GM21619 (cell line): ENCODE measurements around the gene MCM3AP.

Experiments used
- ATAC-seq: cut with Tn5 transposase; IDR thresholded peaks from one replicate; pipeline ENCODE4 v1.9.1; 2021; ENCODE audit not compliant: unreplicated experiment

Gene MCM3AP

GRCh38 chr21:46220275-46220810 lies 65.1 kb downstream of the MCM3AP start:
- ATAC-seq = no peak

- no peak for ATAC-seq
Measured at GRCh38 chr21:46219591-46220239, 65.7 kb downstream of the MCM3AP start.

GRCh38 chr21:46218906-46219590 lies 66.4 kb downstream of the MCM3AP start:
- ATAC-seq = no peak

GRCh38 chr21:46217511-46218196 lies 67.8 kb downstream of the MCM3AP start:
- no peak for ATAC-seq

- ATAC-seq = no peak
Measured at GRCh38 chr21:46216132-46216747, 69.2 kb downstream of the MCM3AP start.

GRCh38 chr21:46215436-46216131 lies 69.8 kb downstream of the MCM3AP start:
- ATAC-seq = no peak

- no peak for ATAC-seq
Measured at GRCh38 chr21:46214478-46215340, 70.7 kb downstream of the MCM3AP start.

- ATAC-seq = no peak
Measured at GRCh38 chr21:46213620-46214286, 71.7 kb downstream of the MCM3AP start.

- ATAC-seq = no peak
Measured at GRCh38 chr21:46212721-46213484, 72.5 kb downstream of the MCM3AP start.

- ATAC-seq = no peak
Measured at GRCh38 chr21:46211786-46212720, 73.4 kb downstream of the MCM3AP start.

GRCh38 chr21:46211376-46211775 lies 74.0 kb downstream of the MCM3AP start:
- ATAC-seq = no peak

GRCh38 chr21:46210378-46211136 lies 74.9 kb downstream of the MCM3AP start:
- no peak for ATAC-seq

- ATAC-seq = no peak
Measured at GRCh38 chr21:46208761-46209721, 76.4 kb downstream of the MCM3AP start.

GRCh38 chr21:46207920-46208591 lies 77.4 kb downstream of the MCM3AP start:
- ATAC-seq = no peak
